ENCODE measurements around the gene PDRG1.
"Not testable (repeated sequence)": the region's sequence is repeated elsewhere in the genome, so short reads cannot be mapped to it uniquely, and the experiment has no call there.

The PDRG1 gene

GRCh38 chr20:31920275-31920855 is 31.5 kb downstream of the PDRG1 start:
- no peak overlapping the region for H3K4me3 ChIP-seq (ENCODE audit: low read depth, low read length)
- TF ChIP-seq, protein P1, sequence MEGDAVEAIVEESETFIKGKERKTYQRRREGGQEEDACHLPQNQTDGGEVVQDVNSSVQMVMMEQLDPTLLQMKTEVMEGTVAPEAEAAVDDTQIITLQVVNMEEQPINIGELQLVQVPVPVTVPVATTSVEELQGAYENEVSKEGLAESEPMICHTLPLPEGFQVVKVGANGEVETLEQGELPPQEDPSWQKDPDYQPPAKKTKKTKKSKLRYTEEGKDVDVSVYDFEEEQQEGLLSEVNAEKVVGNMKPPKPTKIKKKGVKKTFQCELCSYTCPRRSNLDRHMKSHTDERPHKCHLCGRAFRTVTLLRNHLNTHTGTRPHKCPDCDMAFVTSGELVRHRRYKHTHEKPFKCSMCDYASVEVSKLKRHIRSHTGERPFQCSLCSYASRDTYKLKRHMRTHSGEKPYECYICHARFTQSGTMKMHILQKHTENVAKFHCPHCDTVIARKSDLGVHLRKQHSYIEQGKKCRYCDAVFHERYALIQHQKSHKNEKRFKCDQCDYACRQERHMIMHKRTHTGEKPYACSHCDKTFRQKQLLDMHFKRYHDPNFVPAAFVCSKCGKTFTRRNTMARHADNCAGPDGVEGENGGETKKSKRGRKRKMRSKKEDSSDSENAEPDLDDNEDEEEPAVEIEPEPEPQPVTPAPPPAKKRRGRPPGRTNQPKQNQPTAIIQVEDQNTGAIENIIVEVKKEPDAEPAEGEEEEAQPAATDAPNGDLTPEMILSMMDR (IDR thresholded peaks at IDR 0.05; ENCODE audit: low read depth, low read length): no peak

- no peak overlapping the region for H3K4me3 ChIP-seq (ENCODE audit: low read depth, low read length)
- TF ChIP-seq, protein P1 (IDR thresholded peaks at IDR 0.05; ENCODE audit: low read depth, low read length): no peak
Measured at GRCh38 chr20:31919410-31920155, 32.3 kb downstream of the PDRG1 start.

DNA sequence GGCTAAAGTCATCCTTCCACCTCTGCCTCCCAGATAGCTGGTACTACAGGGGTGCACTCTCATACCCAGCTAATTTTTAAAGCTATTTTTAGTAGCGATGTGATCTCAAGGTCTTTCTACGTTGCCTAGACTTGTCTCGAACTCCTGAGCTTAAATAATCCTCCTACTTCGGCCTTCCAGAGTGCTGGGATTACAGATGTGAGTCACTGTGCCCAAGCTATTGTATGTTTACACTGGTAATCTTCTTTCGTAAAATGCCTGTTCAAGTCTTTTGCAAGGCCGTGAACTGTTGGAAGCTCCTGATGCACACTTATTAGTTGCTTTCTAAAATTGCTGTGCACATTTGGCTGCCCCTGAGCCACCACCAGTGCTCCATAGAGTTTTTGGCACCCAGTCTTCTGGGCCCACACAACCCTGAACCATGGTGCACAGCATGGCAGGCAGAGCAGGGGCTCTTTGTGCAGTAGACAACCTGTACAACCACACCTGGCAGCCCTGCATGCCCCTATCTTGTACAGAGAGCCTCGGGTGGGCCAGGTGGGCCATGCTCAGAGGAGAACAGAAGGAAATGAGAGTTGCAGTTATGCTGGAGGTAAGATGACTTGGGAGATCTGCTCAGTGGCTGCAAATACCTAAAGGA is 33.3 kb downstream of the PDRG1 start:
- no peak overlapping the region for H3K4me3 ChIP-seq (ENCODE audit: low read depth, low read length)
- TF ChIP-seq, protein P1 (IDR thresholded peaks at IDR 0.05; ENCODE audit: low read depth, low read length): no peak

DNA sequence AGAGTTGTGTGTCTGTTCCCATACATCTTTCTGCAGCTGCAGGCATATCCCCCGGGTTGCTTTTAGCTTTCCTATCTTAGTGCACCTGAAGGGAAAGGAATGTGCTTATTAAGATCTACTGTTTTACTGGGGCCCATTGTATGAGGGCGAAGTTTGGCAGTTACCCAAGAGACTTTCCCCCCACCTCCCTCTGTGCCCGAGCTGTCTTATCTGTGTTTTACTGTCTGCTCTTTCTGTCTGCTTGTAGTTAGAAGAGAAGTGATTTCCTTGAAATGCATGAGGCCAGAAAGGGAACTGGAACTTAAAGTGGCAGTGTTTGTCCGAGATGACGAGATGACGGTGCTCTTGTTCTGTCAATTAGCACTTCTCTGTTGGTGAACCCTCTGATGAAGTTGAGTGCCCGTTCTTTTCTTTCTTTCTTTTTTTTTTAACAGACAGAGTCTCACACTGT is 33.9 kb downstream of the PDRG1 start:
- H3K4me3 ChIP-seq (ENCODE audit: low read depth, low read length): not testable (repeated sequence)

DNA sequence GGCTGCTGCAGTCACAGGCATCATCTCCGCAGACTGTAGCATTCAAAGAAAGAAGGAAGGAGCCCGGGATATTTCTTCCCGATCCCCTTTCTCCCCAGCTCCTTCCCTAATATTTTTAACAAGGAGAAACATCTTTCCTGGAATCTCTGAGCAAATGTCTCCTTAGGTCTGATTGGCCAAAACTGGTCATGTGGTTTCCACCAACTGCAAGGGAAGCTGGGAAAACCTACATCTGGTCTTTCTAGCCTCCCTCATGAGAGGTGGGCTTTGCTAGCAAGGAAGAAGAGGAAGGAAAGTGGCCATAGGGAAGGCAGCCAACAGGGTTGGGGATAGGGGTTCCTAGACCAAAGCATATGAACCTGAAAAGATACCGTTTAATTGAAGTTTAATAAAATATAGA is 35.1 kb downstream of the PDRG1 start:
- no peak overlapping the region for H3K4me3 ChIP-seq (ENCODE audit: low read depth, low read length)
- TF ChIP-seq, protein P1 (IDR thresholded peaks at IDR 0.05; ENCODE audit: low read depth, low read length): no peak

- TF ChIP-seq, protein P1 (IDR thresholded peaks at IDR 0.05; ENCODE audit: low read depth, low read length): no peak
- H3K4me3 ChIP-seq (ENCODE audit: low read depth, low read length): no peak overlapping the region
Measured at GRCh38 chr20:31915491-31916280, 36.2 kb downstream of the PDRG1 start.

GRCh38 chr20:31914170-31914569 is 37.7 kb downstream of the PDRG1 start:
- no peak overlapping the region for H3K4me3 ChIP-seq (ENCODE audit: low read depth, low read length)
- TF ChIP-seq, protein P1 (IDR thresholded peaks at IDR 0.05; ENCODE audit: low read depth, low read length): no peak
